Measurements from ENCODE around the gene PLEKHG3. TPM values are rescaled to one million over a fixed set of nuclear protein-coding genes. Genes with fewer than 3 reads are reported as not detected.

PLEKHG3 gene
- polyA plus RNA-seq, 3 donors: 6.3 to 21.6 (median 13.0) TPM

DNA sequence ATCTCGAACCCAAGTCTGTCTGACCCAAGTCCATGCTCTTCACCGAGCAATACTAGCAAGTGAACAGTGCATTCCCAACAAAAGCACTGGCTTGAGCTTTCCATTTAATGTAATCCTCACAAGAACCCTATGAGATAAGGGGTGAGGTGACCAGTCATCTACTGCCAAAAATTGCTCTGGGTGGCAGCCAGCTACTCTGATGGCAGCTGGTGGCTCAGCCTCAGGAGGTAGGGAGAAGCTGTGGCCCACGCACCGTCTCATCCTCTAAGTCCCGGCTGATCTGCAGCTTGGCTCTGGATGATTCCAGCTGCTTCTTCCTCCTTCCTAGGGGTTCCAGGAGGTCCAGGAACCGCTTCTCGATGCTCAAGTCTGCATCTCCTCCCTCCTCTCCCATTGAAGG, 75.2 kb downstream of the PLEKHG3 start:
- TF ChIP-seq, protein P1, sequence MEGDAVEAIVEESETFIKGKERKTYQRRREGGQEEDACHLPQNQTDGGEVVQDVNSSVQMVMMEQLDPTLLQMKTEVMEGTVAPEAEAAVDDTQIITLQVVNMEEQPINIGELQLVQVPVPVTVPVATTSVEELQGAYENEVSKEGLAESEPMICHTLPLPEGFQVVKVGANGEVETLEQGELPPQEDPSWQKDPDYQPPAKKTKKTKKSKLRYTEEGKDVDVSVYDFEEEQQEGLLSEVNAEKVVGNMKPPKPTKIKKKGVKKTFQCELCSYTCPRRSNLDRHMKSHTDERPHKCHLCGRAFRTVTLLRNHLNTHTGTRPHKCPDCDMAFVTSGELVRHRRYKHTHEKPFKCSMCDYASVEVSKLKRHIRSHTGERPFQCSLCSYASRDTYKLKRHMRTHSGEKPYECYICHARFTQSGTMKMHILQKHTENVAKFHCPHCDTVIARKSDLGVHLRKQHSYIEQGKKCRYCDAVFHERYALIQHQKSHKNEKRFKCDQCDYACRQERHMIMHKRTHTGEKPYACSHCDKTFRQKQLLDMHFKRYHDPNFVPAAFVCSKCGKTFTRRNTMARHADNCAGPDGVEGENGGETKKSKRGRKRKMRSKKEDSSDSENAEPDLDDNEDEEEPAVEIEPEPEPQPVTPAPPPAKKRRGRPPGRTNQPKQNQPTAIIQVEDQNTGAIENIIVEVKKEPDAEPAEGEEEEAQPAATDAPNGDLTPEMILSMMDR (IDR thresholded peaks at IDR 0.05): no peak
- H3K9me3 Mint-ChIP-seq: peaks cover 0 to 7% (median 5%) of the 10 kb centered on the region in 7 donors
- H4K20me1 ChIP-seq (ENCODE audit: insufficient read depth, low read length): no peaks in the 10 kb centered on the region
- H3K4me1 Mint-ChIP-seq: no peaks in the 10 kb centered on the region
- H3K4me3 Mint-ChIP-seq: no peak overlapping the region
- H3K27me3 Mint-ChIP-seq (ENCODE audit: low read depth in 3 of 3): peaks cover 2 to 4% (median 3%) of the 10 kb centered on the region in 3 donors
- no peak overlapping the region for H3K27ac ChIP-seq (ENCODE audit: low read depth in 1 of 2, low read length in 2 of 2)
- WGBS (ENCODE audit: insufficient coverage): 98% methylated on average over 5 of the region's 7 CpGs
- H3K27me3 ChIP-seq (ENCODE audit: control insufficient read depth in 2 of 2, insufficient read depth in 2 of 2, low read length in 2 of 2): no peaks in the 10 kb centered on the region
- no peak for DNase-seq
- no peak overlapping the region for H2AFZ ChIP-seq (ENCODE audit: insufficient read depth, low read depth, low read length, poor library complexity, severe bottlenecking)
- H3K4me1 ChIP-seq (ENCODE audit: control insufficient read depth in 1 of 2, insufficient read depth in 2 of 2, low read length in 2 of 2): no peaks in the 10 kb centered on the region
- H3K36me3 Mint-ChIP-seq: no peaks in the 10 kb centered on the region
- no peak overlapping the region for H3K4me2 ChIP-seq (replicated peaks; ENCODE audit: extremely low read depth, low read length, poor library complexity, severe bottlenecking)
- H3K79me2 ChIP-seq (ENCODE audit: insufficient read depth, low read length): no peaks in the 10 kb centered on the region
- no peaks in the 10 kb centered on the region for H3K36me3 ChIP-seq (replicated peaks in 1 of 2; ENCODE audit: control insufficient read depth in 1 of 2, insufficient read depth in 2 of 2, low read length in 2 of 2)
- H3K9me3 ChIP-seq (replicated peaks in 1 of 2; ENCODE audit: control insufficient read depth in 1 of 2, insufficient read depth in 1 of 2, low read length in 2 of 2): peaks cover 0 to 2% of the 10 kb centered on the region in 2 donors
- H3K4me3 ChIP-seq (replicated peaks in 1 of 3; ENCODE audit: low read depth in 2 of 3, low read length in 3 of 3): no peak overlapping the region
- H3K9ac ChIP-seq (ENCODE audit: insufficient read depth, low read length, poor library complexity, severe bottlenecking): no peak overlapping the region
- no peak overlapping the region for H3K27ac Mint-ChIP-seq
- intact Hi-C loops (cut with micrococcal nuclease): no loop called here

DNA sequence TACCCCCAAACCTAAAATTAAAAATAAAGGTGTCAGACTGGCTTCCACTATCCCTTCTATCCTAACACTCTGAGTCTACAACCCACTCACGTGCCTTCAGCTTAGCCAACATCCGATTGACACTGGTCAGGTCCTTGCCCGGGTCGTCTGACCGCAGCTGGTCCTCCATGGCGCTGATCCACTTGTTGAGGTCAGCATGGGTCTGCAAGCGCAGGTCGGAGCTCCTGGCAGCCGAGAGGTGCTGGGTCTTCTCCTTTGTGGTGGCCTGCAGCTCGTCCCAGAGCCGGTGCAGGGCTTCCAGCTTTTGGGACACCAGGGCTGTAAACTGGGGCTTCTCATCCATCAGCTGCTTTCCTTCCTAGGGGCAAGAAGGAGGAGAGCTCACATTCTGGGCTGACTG, 78.0 kb downstream of the PLEKHG3 start:
- Histone ChIP-seq H3K27me3 (ENCODE audit: control insufficient read depth in 2 of 2, insufficient read depth in 2 of 2, low read length in 2 of 2) (no peaks in the 10 kb centered on the region), H3K4me1 (ENCODE audit: control insufficient read depth in 1 of 2, insufficient read depth in 2 of 2, low read length in 2 of 2) (no peaks in the 10 kb centered on the region), H3K36me3 (replicated peaks in 1 of 2; ENCODE audit: control insufficient read depth in 1 of 2, insufficient read depth in 2 of 2, low read length in 2 of 2) (no peaks in the 10 kb centered on the region), H4K20me1 (ENCODE audit: insufficient read depth, low read length) (no peaks in the 10 kb centered on the region), H3K4me3 (replicated peaks in 1 of 3; ENCODE audit: low read depth in 2 of 3, low read length in 3 of 3) (no peak overlapping the region), H2AFZ (ENCODE audit: insufficient read depth, low read depth, low read length, poor library complexity, severe bottlenecking) (no peak overlapping the region), H3K4me2 (replicated peaks; ENCODE audit: extremely low read depth, low read length, poor library complexity, severe bottlenecking) (no peak overlapping the region), H3K27ac (ENCODE audit: low read depth in 1 of 2, low read length in 2 of 2) (no peak overlapping the region), H3K9ac (ENCODE audit: insufficient read depth, low read length, poor library complexity, severe bottlenecking) (no peak overlapping the region), H3K9me3 (replicated peaks in 1 of 2; ENCODE audit: control insufficient read depth in 1 of 2, insufficient read depth in 1 of 2, low read length in 2 of 2) (no peaks in the 10 kb centered on the region), H3K79me2 (ENCODE audit: insufficient read depth, low read length) (no peaks in the 10 kb centered on the region)
- no peaks in the 10 kb centered on the region for H3K36me3 Mint-ChIP-seq
- peaks cover 3 to 5% (median 4%) of the 10 kb centered on the region in 3 donors for H3K27me3 Mint-ChIP-seq (ENCODE audit: low read depth in 3 of 3)
- H3K27ac Mint-ChIP-seq: no peak overlapping the region
- no peak for DNase-seq
- peaks cover 0 to 2% (median 0%) of the 10 kb centered on the region in 7 donors for H3K9me3 Mint-ChIP-seq
- TF ChIP-seq, protein P1 (IDR thresholded peaks at IDR 0.05): no peak
- H3K4me3 Mint-ChIP-seq: no peak overlapping the region
- intact Hi-C loops (cut with micrococcal nuclease): no loop called here
- H3K4me1 Mint-ChIP-seq: no peaks in the 10 kb centered on the region
- 96% methylated on average over 9 of the region's 11 CpGs for WGBS (ENCODE audit: insufficient coverage)

All from CD14-positive monocyte (primary cell).